ENCODE results near the gene GID4. TPM values are rescaled to one million over a fixed set of nuclear protein-coding genes. Genes with fewer than 3 reads are reported as not detected.

The GID4 gene
- total RNA-seq, 4 donors from 2014 or later: 40.1 to 46.4 (median 41.4) TPM

- no peak for TF ChIP-seq CTCF (IDR thresholded peaks at IDR 0.05 in 4 of 5, conservative IDR thresholded peaks at IDR 0.05 in 1 of 5)
- TF ChIP-seq POLR2A (IDR thresholded peaks at IDR 0.05): no peak
- no peaks in the 10 kb centered on the region for H3K4me1 ChIP-seq
- intact Hi-C loops (cut with DNase I; ENCODE audit: low total_unique reads) (no loop called here), in situ Hi-C loops (cut with MboI; ENCODE audit: low sequenced_read_pairs in 4 of 4) (no loop called here)
- H3K36me3 ChIP-seq: no peaks in the 10 kb centered on the region
- ATAC-seq: no peak
- H3K9me3 ChIP-seq: no peaks in the 10 kb centered on the region
- H3K27me3 ChIP-seq: no peaks in the 10 kb centered on the region
- DNase-seq: no peak
- H3K27ac ChIP-seq: no peak overlapping the region
- no peak overlapping the region for H3K4me3 ChIP-seq
Measured at GRCh38 chr17:18000030-18000408, 39.2 kb upstream of the GID4 start.

DNA sequence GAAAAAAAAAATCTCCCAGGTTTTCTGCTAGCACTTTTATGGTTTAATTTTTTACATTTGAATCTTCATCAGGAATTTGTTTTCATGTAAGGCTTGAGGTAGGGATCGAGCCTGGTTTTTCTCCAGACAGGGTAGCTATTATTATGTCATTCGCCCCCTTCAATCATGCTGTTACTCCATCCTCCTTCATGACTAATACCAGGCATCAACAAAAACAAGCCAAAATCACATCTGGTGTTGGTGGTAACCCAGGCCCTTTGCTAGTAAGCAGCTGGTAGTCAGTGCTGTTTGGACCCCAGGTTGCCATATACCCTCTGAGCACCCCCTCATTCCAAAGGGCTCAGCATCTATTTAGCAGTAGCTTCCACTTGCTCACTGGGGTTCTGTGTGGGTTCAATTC is 37.0 kb upstream of the GID4 start:
- Histone ChIP-seq H3K4me1 (peaks cover 6 to 7% of the 10 kb centered on the region in 2 donors), H3K27ac (no peak overlapping the region), H3K36me3 (no peaks in the 10 kb centered on the region), H3K27me3 (no peaks in the 10 kb centered on the region), H3K4me3 (no peak overlapping the region), H3K9me3 (no peaks in the 10 kb centered on the region)
- in situ Hi-C loops (cut with MboI; ENCODE audit: low sequenced_read_pairs in 4 of 4) (no loop called here), intact Hi-C loops (cut with DNase I; ENCODE audit: low total_unique reads) (no loop called here)
- DNase-seq (no peak), ATAC-seq (no peak)
- TF ChIP-seq CTCF (IDR thresholded peaks at IDR 0.05 in 4 of 5, conservative IDR thresholded peaks at IDR 0.05 in 1 of 5) (no peak), POLR2A (IDR thresholded peaks at IDR 0.05) (no peak)

- in situ Hi-C loops (cut with MboI; ENCODE audit: low sequenced_read_pairs in 4 of 4): no loop called here
- Histone ChIP-seq H3K9me3 (no peaks in the 10 kb centered on the region), H3K27me3 (no peaks in the 10 kb centered on the region), H3K36me3 (no peaks in the 10 kb centered on the region), H3K4me3 (no peak overlapping the region), H3K27ac (peak overlapping the region; percentile 43 to 73 (median 68)), H3K4me1 (peaks cover 6 to 7% of the 10 kb centered on the region in 2 donors)
- TF ChIP-seq CTCF (IDR thresholded peaks at IDR 0.05 in 4 of 5, conservative IDR thresholded peaks at IDR 0.05 in 1 of 5) (no peak), POLR2A (IDR thresholded peaks at IDR 0.05) (no peak)
- no peak for ATAC-seq
- intact Hi-C loops (cut with DNase I; ENCODE audit: low total_unique reads): no loop called here
- no peak for DNase-seq
Measured at GRCh38 chr17:18004345-18004744, 34.9 kb upstream of the GID4 start.

GRCh38 chr17:18004884-18005305 is 34.3 kb upstream of the GID4 start:
- TF ChIP-seq CTCF (IDR thresholded peaks at IDR 0.05 in 4 of 5, conservative IDR thresholded peaks at IDR 0.05 in 1 of 5): peak; percentile 24 to 78 (median 57)
- TF ChIP-seq POLR2A (IDR thresholded peaks at IDR 0.05): no peak
- H3K27me3 ChIP-seq: no peaks in the 10 kb centered on the region
- H3K27ac ChIP-seq: peak overlapping the region; percentile 63 to 73 (median 68)
- intact Hi-C loops (cut with DNase I; ENCODE audit: low total_unique reads) (no loop called here), in situ Hi-C loops (cut with MboI; ENCODE audit: low sequenced_read_pairs in 4 of 4) (no loop called here)
- ATAC-seq (peak; percentile 90 to 94), DNase-seq (peak; percentile 56 to 59)
- H3K9me3 ChIP-seq: no peaks in the 10 kb centered on the region
- no peaks in the 10 kb centered on the region for H3K36me3 ChIP-seq
- peaks cover 6 to 7% of the 10 kb centered on the region in 2 donors for H3K4me1 ChIP-seq
- no peak overlapping the region for H3K4me3 ChIP-seq

GRCh38 chr17:18005496-18005895 is 33.7 kb upstream of the GID4 start:
- Histone ChIP-seq H3K27me3 (no peaks in the 10 kb centered on the region), H3K4me3 (no peak overlapping the region), H3K27ac (peak overlapping the region; percentile 59 to 73 (median 66)), H3K4me1 (peaks cover 6 to 7% of the 10 kb centered on the region in 2 donors), H3K9me3 (no peaks in the 10 kb centered on the region), H3K36me3 (no peaks in the 10 kb centered on the region)
- in situ Hi-C loops (cut with MboI; ENCODE audit: low sequenced_read_pairs in 4 of 4): no loop called here
- intact Hi-C loops (cut with DNase I; ENCODE audit: low total_unique reads): no loop called here
- DNase-seq (no peak), ATAC-seq (peak in 1 of 2 donors; percentile 22)
- no peak for TF ChIP-seq POLR2A (IDR thresholded peaks at IDR 0.05)
- no peak for TF ChIP-seq CTCF (IDR thresholded peaks at IDR 0.05 in 4 of 5, conservative IDR thresholded peaks at IDR 0.05 in 1 of 5)
